Panc1 (cell line): ENCODE data around the gene LAMC3. TPM values are rescaled to one million over a fixed set of nuclear protein-coding genes. Genes with fewer than 3 reads are reported as not detected.
"Not testable (repeated sequence)": the region's sequence is repeated elsewhere in the genome, so short reads cannot be mapped to it uniquely, and the experiment has no call there.

ENCODE experiments used
- ATAC-seq: fragments of 200-7000 bp; cut with Tn5 transposase; 2 replicates; pipeline ENCODE4 v1.9.1; 2020; ENCODE audit warnings: mild to moderate bottlenecking, moderate library complexity
- BruUV-seq: library from RNA; stranded (reverse); fragments of 400-500 nt; replicated peaks from 2 replicates; lab custom pipeline; 2021; lab: Mats Ljungman, UMichigan
- CTCF ChIA-PET: fragments of 300-600 bp; sonication (Branson Sonifier 250); formaldehyde crosslinking; loops from one replicate; lab custom pipeline; 2022; ENCODE audit warnings: antibody characterized with exemption; lab: Charles Lee
- POLR2A ChIA-PET: fragments of 300-600 bp; sonication (Branson Sonifier 250); formaldehyde crosslinking; loops from one replicate; lab custom pipeline; 2022; ENCODE audit warnings: antibody characterized with exemption; lab: Charles Lee
- DNase-seq: peaks from one replicate; pipeline ENCODE4 v3.0.0-alpha.2; 2010; ENCODE audit warnings: low read depth, low spot score
- H3K27ac ChIP-seq: 2 replicates; pipeline ENCODE4 v1.5.1; 2011; ENCODE audit warnings: mild to moderate bottlenecking, low read length, inconsistent platforms
- H3K27me3 ChIP-seq: fragments of 200-500 bp; sonication (Bioruptor generic); 2 replicates; pipeline ENCODE4 v1.6.0; 2014; ENCODE audit warnings: low read length, inconsistent platforms; ENCODE audit not compliant: control insufficient read depth, insufficient read depth
- H3K36me3 ChIP-seq: fragments of 200-500 bp; sonication (Bioruptor generic); 2 replicates; pipeline ENCODE4 v1.5.1; 2014; ENCODE audit warnings: inconsistent platforms, mild to moderate bottlenecking, low read length, moderate library complexity; ENCODE audit not compliant: control insufficient read depth, insufficient read depth
- H3K4me1 ChIP-seq: 2 replicates; pipeline ENCODE4 v1.5.1; 2011; ENCODE audit warnings: inconsistent platforms, mild to moderate bottlenecking, low read length, moderate library complexity; ENCODE audit not compliant: control insufficient read depth, insufficient read depth
- H3K4me3 ChIP-seq, 2 experiments: 2 replicates each; pipeline ENCODE4 v1.5.1; 2011 to 2012; ENCODE audit warnings: low read depth in 2 of 2, low read length in 2 of 2, mild to moderate bottlenecking in 2 of 2, inconsistent platforms in 1 of 2, moderate library complexity in 1 of 2
- H3K9me3 ChIP-seq: fragments of 200-500 bp; sonication (Bioruptor generic); 2 replicates; pipeline ENCODE4 v1.5.1; 2014; ENCODE audit warnings: low read depth, mild to moderate bottlenecking, inconsistent platforms, low read length, moderate library complexity; ENCODE audit not compliant: control insufficient read depth, insufficient read depth
- POLR2AphosphoS5 ChIP-seq: IDR thresholded peaks from 2 replicates; pipeline ENCODE4 v1.6.1; 2012; ENCODE audit warnings: mild to moderate bottlenecking, low read depth, low read length, moderate library complexity
- SIN3A ChIP-seq: IDR thresholded peaks from 2 replicates; pipeline ENCODE4 v1.6.1; 2012; ENCODE audit warnings: low read depth, mild to moderate bottlenecking, low read length, moderate library complexity, borderline replicate concordance; ENCODE audit not compliant: insufficient read depth
- TCF7L2 ChIP-seq: IDR thresholded peaks from 2 replicates; pipeline ENCODE4 v1.6.1; 2011; ENCODE audit warnings: mild to moderate bottlenecking, low read depth, low read length, inconsistent platforms
- in situ Hi-C: cut with HindIII; loops from 2 replicates; pipeline ENCODE4 v1.10.0; 2016; ENCODE audit warnings: low sequenced_read_pairs, low pct_unique_long_range_greater_than_20kb
- intact Hi-C: fragments of 100-400 bp; cut with micrococcal nuclease; formaldehyde crosslinking; loops from one replicate; pipeline ENCODE4 v1.10.0; 2022; ENCODE audit not compliant: unreplicated experiment
- total RNA-seq: library from RNA; stranded (reverse); gene quantifications from one replicate; pipeline ENCODE4 v1.2.1, GENCODE V29; 2021; ENCODE audit not compliant: unreplicated experiment
- TF ChIP-seq, protein P1 (sequence below): fragments of 450-650 bp; IDR thresholded peaks from 2 replicates; pipeline ENCODE4 v1.5.1; 2017; ENCODE audit warnings: mild to moderate bottlenecking
- TF ChIP-seq, protein P2 (sequence below), 2 experiments: IDR thresholded peaks; 2 replicates each; pipeline ENCODE4 v1.6.1; 2011 to 2012; ENCODE audit warnings: low read depth in 2 of 2, control low read depth in 1 of 2, low read length in 1 of 2, mild to moderate bottlenecking in 1 of 2, moderate library complexity in 1 of 2; ENCODE audit not compliant: insufficient read depth in 1 of 2

Gene LAMC3
- total RNA-seq, 1 experiment from 2014 or later, result 16.4 TPM

DNA sequence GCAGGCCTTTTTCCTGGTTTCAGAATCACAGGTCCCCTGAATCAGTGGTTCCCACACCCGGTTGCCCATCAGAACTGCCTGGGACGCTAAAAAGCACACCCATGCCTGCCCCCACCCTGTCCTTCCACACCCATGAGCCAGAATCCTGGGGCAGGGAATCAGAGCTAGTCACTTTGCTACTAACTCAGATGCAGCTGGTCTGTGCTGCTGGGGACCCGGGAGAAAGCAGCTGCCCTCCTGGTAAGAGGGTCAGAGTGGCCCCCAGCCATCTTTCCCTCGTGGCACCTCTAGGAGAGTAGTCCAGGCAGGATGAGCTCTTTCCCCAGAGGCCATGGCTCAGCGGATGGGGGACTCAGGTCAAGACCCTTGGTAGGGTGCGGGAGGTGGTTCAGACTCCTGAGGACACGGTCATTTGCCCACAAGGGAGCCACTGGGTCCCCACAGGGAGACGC, 105.1 kb downstream of the LAMC3 start:
- Histone ChIP-seq H3K4me1 (no peaks in the 10 kb centered on the region), H3K36me3 (no peaks in the 10 kb centered on the region), H3K4me3 (no peak overlapping the region), H3K27me3 (no peaks in the 10 kb centered on the region), H3K27ac (no peak overlapping the region), H3K9me3 (no peaks in the 10 kb centered on the region)
- CTCF ChIA-PET, result interaction anchor here (0.6 kb wide), 1 partner anchor 122 kb away, joined by 6 read pairs; no protein-coding TSS in a partner anchor
- POLR2A ChIA-PET, result no interaction called here
- in situ Hi-C loops (no loop called here), intact Hi-C loops (no loop called here)
- ATAC-seq, result peak; percentile 47; the same call in 1 of the 2 replicates
- DNase-seq, result no peak
- TF ChIP-seq POLR2AphosphoS5 (no peak), SIN3A (no peak), TCF7L2 (no peak)
- TF ChIP-seq, protein P1, sequence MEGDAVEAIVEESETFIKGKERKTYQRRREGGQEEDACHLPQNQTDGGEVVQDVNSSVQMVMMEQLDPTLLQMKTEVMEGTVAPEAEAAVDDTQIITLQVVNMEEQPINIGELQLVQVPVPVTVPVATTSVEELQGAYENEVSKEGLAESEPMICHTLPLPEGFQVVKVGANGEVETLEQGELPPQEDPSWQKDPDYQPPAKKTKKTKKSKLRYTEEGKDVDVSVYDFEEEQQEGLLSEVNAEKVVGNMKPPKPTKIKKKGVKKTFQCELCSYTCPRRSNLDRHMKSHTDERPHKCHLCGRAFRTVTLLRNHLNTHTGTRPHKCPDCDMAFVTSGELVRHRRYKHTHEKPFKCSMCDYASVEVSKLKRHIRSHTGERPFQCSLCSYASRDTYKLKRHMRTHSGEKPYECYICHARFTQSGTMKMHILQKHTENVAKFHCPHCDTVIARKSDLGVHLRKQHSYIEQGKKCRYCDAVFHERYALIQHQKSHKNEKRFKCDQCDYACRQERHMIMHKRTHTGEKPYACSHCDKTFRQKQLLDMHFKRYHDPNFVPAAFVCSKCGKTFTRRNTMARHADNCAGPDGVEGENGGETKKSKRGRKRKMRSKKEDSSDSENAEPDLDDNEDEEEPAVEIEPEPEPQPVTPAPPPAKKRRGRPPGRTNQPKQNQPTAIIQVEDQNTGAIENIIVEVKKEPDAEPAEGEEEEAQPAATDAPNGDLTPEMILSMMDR, result no peak
- TF ChIP-seq, protein P2, sequence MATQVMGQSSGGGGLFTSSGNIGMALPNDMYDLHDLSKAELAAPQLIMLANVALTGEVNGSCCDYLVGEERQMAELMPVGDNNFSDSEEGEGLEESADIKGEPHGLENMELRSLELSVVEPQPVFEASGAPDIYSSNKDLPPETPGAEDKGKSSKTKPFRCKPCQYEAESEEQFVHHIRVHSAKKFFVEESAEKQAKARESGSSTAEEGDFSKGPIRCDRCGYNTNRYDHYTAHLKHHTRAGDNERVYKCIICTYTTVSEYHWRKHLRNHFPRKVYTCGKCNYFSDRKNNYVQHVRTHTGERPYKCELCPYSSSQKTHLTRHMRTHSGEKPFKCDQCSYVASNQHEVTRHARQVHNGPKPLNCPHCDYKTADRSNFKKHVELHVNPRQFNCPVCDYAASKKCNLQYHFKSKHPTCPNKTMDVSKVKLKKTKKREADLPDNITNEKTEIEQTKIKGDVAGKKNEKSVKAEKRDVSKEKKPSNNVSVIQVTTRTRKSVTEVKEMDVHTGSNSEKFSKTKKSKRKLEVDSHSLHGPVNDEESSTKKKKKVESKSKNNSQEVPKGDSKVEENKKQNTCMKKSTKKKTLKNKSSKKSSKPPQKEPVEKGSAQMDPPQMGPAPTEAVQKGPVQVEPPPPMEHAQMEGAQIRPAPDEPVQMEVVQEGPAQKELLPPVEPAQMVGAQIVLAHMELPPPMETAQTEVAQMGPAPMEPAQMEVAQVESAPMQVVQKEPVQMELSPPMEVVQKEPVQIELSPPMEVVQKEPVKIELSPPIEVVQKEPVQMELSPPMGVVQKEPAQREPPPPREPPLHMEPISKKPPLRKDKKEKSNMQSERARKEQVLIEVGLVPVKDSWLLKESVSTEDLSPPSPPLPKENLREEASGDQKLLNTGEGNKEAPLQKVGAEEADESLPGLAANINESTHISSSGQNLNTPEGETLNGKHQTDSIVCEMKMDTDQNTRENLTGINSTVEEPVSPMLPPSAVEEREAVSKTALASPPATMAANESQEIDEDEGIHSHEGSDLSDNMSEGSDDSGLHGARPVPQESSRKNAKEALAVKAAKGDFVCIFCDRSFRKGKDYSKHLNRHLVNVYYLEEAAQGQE (IDR thresholded peaks at IDR 0.05; ENCODE audit: insufficient read depth in 1 of 2, low read depth in 2 of 2, low read length in 1 of 2), result no peak
- no TSS peak for BruUV-seq

DNA sequence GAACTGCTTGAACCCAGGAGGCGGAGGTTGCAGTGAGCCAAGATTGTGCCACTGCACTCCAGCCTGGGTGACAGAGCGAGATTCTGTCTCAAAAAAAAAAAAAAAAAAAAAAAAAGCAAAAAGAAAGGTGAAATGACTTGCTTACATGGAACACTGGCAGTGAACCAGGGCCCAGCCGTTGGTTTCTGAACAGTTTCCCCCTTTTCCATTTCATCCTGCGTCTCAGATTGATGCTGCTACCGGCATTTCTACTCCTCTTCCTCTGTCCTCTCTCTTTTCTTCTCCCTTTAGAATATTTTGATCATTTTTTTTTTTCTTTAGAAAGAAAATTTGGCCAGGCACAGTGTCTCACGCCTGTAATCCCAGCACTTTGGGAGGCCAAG, 106.4 kb downstream of the LAMC3 start:
- BruUV-seq, H3K27ac ChIP-seq, H3K4me1 ChIP-seq, DNase-seq, H3K27me3 ChIP-seq, H3K36me3 ChIP-seq, CTCF ChIA-PET, intact Hi-C loops, in situ Hi-C loops, ATAC-seq, POLR2A ChIA-PET, H3K9me3 ChIP-seq, H3K4me3 ChIP-seq: not testable (repeated sequence)

DNA sequence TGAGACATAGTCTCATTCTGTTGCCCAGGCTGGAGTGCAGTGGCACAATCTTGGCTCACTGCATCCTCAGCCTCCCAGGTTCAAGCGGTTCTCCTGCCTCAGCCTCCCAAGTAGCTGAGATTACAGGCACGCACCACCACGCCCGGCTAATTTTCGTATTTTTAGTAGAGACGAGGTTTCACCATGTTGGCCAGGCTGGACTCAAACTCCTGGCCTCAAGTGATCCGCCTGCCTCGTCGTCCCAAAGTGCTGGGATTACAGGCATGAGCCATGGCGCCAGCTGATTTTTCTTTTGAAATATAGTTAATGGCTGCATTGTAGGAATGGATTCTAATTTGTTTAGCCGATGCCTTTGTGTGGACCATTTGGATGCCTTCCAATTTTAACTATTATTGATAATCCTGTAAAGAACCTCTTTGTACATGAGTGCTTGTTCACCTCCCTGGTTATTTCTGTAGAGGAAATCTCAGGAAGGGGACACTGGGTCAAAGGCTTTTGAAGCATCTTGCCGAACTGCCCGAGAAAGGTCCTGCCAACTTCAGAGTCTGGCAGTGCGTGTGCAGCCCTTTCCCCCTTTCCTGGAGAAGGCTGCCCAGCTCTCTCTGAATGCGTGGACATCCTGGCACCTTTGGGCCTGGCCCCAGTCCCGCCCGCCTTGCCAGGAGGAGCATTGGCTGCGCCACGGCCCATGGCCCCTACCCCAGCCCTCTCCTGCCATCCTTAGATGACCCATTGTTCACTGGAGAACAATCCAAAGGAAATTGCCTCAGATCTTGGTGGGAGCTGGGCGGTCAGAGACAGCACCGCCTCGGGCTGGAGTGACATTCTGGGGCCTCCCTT, 107.5 kb downstream of the LAMC3 start:
- no peaks in the 10 kb centered on the region for H3K27me3 ChIP-seq
- CTCF ChIA-PET, result no interaction called here
- DNase-seq (no peak), ATAC-seq (no peak)
- H3K9me3 ChIP-seq, result no peaks in the 10 kb centered on the region
- TF ChIP-seq TCF7L2, result no peak
- TF ChIP-seq POLR2AphosphoS5, result no peak
- TF ChIP-seq SIN3A, result no peak
- TF ChIP-seq, protein P2 (IDR thresholded peaks at IDR 0.05; ENCODE audit: insufficient read depth in 1 of 2, low read depth in 2 of 2, low read length in 1 of 2), result no peak
- TF ChIP-seq, protein P1, result no peak
- POLR2A ChIA-PET, result no interaction called here
- in situ Hi-C loops (no loop called here), intact Hi-C loops (no loop called here)
- no peak overlapping the region for H3K4me3 ChIP-seq
- H3K27ac ChIP-seq, result no peak overlapping the region
- H3K36me3 ChIP-seq, result no peaks in the 10 kb centered on the region
- no peaks in the 10 kb centered on the region for H3K4me1 ChIP-seq
- no TSS peak for BruUV-seq
